DMS153 (cell line): ENCODE results near the gene SKAP2.
A peak's percentile ranks its signal among the peaks of the same experiment; 100 is the strongest.

Experiments
- DNase-seq: peaks from one replicate; lab custom pipeline; 2025; lab: John Stamatoyannopoulos, UW

The SKAP2 gene

DNA sequence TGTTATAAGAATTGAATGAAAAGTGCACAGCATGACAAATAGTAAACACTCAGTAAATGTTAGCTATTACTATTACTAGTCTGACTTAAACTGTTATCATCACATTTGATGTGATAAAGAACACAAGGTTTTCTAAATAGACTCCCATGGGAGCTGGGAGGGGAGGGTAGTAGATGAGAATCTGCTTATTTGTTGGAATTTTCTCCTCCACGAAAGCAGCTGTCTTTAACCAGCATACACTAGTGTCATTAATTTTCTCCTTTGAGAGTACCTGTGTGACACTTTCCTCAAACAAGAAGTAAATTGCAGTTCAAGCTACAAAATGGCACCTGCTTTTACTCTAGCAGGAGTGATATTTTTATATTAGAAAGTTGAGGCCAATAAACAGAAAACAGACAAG, 200.1 kb downstream of the SKAP2 start:
- DNase-seq = no peak

- DNase-seq = no peak
Measured at GRCh38 chr7:26663874-26664273, 200.5 kb downstream of the SKAP2 start.

GRCh38 chr7:26662646-26663045, 201.7 kb downstream of the SKAP2 start:
- no peak for DNase-seq

GRCh38 chr7:26659121-26659520, 205.3 kb downstream of the SKAP2 start:
- DNase-seq = no peak

DNA sequence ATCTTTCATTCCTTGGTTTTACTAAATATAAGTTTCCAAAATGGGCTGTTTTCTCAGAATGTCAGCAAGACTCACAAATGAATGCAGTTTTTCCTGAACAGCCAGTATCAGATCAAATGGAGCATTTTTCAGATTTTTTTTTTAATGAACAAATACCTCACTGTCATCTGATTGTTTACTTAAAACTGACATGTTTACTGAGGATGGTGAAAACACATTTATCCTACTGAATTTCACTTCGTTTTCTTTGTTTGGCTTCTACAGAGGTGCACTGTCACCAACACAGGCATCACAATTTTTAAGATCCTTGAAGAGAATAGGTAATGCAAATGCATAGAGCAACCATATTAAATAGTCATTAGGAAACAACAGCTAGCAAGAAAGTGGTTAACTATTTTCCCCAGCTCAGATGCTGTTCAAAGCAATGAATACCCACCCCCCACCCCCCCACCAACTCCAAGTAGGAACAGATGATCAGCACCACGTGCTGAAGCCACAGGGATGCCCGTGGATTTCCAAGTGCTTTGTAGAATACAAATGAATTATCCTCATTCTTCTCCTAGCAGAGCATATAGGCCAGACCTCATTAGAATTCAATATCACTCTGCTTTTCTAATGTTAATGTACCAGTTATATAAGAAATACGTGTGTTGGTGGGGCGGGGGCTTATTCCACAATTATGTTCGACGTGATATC, 205.9 kb downstream of the SKAP2 start:
- peak; percentile 52 for DNase-seq

DNA sequence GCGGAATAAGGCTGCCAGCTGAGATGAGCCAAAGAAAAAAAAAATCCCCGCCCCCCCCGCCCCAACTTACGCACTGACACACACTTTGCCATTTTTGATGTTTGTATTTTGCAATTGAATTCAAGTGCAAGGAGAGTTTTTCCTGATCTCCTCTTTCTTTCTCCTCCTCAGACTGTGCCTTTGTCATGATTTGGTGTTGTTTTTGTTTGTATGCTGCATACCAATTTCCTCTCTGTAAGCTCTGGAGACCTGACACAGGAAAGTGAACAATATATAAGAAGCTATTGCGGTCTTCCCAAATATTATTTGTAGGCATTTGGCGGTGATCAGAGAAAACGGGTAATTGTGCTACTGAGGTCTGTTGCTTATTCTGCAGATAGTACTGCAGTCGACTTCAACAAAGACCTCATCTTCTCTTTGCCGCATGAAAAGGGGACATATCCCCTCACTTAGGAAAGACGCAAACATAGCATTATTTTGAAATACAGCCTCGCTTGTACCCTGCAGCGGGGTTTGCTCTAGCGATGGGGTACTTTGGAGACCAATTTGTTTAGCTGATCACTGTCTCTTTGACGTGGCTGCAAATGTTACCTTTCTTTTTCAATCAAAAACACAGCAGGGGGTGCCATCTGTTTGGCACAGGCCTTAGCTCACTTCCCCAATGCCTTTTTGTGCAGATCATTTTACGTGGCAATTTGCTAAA, 206.6 kb downstream of the SKAP2 start:
- DNase-seq = peak; percentile 41

GRCh38 chr7:26657206-26657641, 207.2 kb downstream of the SKAP2 start:
- DNase-seq = no peak

- no peak for DNase-seq
Measured at GRCh38 chr7:26656735-26657134, 207.7 kb downstream of the SKAP2 start.

- DNase-seq = no peak
Measured at GRCh38 chr7:26655781-26656180, 208.6 kb downstream of the SKAP2 start.

DNA sequence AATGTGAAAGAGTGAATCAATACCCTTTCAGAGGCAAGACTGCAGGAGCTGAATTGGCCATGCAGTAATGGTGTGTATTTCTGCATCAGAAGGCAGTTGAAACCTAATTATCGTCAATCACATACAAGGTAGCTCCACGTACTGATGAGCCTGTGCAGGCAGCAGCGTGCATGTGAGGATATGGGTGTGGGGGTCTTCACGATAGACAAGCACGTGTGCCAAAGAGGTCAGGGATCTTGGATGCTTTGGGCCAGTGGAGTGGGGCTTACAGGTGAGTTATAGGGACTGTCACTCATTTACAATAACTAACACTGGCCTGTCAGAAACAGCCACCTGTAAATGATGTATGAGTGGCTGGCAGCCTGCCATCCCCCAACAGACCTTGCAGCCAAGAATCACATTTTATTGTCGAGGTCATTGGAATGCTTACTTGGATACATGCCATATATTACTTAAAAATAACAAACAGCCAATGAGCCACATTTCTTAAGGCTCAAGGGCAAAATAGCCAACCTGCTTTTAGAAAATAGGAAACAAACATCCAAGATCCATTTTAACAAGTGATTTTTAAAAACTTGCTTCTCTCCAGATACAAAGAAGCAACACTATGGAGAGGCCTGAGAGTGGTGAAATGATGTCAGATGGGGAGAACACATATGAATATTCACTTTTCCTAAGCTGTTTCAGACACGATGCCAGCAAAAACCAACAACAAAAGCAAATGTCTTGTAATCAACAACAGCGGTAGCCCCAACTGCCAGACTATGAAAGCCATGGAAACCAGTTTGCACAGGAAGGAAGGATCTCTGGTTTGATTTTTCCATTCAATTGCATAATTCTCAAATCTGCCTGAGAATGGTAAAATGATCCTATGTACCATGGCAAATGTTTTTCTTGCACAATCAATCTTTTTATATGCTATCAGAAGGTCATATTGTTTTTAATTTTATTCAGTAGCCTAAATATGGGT, 210.7 kb downstream of the SKAP2 start:
- peak; percentile 31 for DNase-seq

DNA sequence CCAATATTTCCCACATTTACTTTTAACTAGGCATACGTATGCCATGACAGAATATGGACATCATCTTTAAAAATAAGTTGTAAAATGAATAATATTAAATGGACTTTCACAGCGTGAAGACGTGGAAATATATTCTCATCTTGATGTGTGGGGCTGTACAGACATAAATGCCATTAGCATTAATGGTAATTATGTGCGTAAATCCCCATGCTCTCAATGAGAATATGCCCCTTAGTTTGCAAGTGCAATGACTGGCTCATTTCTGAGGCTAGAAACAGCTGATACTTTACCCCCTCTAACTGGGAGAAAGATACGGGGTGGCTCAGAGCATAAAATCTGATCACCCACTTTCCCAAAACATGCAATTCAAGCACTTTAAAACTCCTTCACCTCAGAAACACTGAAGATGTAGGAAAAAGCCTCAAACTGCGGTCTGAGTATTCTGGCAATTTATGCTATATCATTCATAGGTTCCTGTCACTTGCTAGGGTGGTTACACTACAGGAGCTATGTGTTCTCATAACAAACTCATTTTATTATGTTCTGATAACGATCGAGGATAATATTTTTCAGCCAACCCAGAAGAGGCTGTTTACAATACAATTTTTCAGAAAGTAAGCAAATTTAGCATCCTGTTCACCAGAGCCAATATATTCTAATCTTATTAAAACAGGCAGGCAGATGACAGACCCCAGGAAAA, 211.8 kb downstream of the SKAP2 start:
- no peak for DNase-seq

GRCh38 chr7:26650103-26650502, 214.3 kb downstream of the SKAP2 start:
- DNase-seq = no peak

DNA sequence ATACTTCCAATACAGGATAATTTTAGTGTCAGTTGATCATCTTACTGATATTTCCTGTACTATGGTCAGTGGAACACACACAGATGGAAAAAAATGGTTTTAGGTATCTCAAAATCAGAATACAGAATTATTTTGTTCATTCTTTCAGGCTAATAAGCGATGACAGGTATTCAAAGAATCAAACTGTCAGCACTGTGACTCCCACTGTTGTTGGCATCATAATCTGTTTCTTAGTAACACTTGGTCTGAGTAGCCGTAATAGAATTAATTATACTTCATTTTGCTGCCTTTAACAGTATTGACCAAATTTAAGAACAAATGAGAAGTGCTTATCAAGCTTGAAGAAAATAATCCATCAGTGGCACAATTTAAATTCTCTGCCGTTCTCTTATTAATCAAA, 215.0 kb downstream of the SKAP2 start:
- DNase-seq = no peak

- no peak for DNase-seq
Measured at GRCh38 chr7:26648554-26648953, 215.8 kb downstream of the SKAP2 start.

GRCh38 chr7:26646336-26647048, 217.9 kb downstream of the SKAP2 start:
- DNase-seq = no peak

DNA sequence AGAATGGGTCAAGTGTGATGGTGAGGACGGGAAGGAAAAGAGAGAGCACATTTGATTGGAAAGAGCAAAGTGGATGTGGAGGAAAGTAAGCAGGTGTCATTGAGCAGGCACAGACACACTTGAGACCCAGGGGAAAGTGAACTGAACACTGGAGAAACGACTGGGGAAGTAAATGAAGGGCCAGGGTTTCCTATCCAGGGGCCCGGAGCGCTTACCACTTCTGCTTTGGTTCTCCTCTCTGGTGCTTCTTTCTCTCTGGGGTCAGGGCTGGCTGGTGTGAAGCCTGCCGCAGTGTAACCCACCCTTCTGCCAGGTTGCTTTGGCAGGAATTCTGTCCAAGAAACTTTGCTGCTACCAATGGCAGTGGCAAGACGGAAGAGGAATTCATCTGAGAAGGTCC, 219.3 kb downstream of the SKAP2 start:
- DNase-seq = no peak

DNA sequence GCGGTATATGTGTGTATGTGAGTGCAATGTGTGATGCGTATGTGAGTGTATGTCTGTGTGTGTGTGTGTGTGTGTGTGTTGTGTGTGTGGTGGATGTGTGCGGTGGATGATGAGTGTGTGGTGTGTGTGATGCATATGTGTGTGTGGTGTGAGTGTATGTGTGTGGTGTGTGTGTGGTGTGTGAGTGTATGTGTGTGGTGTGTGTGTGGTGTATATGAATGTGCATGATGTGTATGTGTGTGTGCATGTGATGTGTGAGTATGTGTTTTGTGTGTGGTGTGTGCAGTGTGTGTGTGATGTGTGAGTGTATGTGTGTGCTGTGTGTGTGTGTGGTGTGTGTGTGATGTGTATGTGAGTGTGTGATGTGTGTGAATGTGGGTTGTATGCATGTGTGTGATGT, 222.0 kb downstream of the SKAP2 start:
- no peak for DNase-seq

DNA sequence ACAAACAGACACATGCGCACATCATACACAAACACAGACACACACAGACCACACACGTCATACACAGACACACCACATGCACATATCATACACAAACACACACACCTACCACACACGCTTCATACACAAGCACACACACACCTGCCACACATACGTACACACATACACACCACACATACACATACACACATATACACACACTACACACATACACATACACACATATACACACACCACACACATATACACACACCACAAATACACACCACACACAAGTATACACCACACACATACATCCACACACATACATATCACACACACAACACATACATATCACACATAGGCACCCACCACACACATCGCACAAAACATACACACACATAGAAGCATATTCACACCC, 224.7 kb downstream of the SKAP2 start:
- DNase-seq = no peak

DNA sequence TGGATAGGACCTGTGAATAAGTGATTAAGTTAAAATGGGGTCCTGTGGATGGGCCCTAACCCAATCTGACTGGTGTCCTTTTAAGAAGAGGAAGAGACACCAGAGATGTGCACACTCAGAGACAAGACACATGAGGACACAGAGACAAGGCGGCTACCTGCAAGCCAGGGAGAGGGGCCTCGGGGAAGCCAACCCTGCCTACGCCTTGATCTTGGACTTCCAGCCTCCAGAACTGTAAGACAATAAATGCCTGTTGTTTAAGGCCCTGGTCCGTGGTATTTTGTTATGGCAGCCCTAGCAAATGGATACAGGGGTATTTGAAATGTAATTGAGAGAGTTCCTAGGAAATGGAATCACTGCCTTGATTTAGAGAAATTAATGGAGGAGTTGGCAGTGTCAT, 225.3 kb downstream of the SKAP2 start:
- DNase-seq = no peak

DNA sequence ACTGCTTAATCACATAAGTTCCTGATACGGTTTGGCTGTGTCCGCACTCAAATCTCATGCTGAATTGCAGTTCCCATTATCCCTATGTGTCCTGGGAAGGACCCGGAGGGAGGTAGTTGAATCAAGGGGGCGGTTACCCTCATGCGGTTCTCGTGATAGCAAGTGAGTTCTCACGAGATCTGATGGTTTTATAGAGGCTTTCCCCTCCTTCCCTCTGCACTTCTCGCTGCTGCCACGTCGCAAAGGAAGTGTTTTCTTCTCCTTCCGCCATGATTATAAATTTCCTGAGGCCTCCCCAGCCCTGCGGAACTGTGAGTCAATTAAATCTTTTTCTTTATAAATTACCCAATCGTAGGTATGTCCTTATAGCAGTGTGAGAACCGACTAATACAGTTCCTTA, 226.2 kb downstream of the SKAP2 start:
- DNase-seq = no peak

DNA sequence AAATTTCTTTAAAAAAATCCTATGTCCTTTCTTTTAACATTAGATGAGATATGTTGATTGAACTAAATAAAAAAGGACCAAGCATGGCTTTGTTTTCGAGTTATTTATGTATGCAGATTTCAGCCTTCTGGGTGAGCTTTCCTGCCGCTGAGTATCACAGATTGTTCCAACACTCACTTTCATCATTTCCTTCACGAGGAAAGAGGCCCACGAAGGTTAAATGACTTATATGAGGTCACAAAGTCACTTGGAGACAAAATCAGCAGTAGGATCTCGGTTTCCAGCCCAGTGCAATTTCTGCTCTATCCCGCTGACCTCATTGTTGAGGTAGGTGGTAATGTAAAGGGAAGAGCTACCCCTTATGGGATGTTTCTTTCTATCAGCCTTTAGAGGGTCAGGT, 226.8 kb downstream of the SKAP2 start:
- DNase-seq = no peak
